Fibroblast of skin of left quadriceps (primary cell): ENCODE measurements around the gene KLF1.
"Not testable (repeated sequence)": the region's sequence is repeated elsewhere in the genome, so short reads cannot be mapped to it uniquely, and the experiment has no call there.

ENCODE experiments used
- DNase-seq, 2 experiments: peaks; one replicate each; pipeline ENCODE4 v3.0.0-alpha.2; 2013; ENCODE audit warnings: low read depth in 2 of 2

KLF1 gene

DNA sequence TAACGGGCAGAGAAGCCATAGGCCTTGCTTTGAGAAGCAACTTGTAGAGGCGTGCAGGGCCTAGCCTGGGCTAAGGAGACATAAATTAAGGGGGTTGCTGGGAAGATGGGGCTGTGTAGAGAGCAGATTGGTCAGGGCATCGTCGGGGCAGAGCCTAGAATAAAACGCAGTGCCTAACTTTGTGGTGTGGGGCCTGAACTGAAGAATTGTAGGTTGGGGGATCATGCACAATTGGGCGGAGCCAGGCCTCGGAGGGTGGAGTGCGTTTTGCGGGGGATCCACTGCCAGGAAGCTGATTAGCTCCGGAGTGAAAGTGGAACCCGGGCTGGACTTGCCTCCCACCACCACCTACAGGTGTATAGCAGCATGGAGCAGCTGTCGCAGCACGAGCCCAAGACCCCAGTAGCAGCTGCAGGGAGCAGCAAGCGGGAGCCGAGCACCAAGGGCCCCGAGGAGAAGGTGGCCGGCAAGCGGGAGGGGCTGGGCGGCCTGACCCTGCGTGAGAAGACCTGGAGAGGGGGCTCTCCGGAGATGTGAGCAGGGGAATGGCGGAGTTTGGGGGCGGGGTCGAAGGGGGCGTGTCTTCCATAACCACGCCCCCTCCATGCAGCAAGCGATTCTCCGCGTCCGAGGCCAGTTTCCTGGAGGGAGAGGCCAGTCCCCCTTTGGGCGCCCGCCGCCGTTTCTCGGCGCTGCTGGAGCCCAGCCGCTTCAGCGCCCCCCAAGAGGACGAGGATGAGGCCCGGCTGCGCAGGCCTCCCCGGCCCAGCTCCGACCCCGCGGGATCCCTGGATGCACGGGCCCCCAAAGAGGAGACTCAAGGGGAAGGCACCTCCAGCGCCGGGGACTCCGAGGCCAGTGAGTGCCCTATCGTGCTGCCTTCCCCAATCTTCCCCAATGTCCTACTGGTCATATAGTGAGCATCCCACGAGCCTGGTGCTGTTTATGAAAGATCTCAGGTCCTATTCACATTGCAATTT is 19.6 kb downstream of the KLF1 start:
- peak in 1 of 2 experiments; percentile 31 for DNase-seq

DNA sequence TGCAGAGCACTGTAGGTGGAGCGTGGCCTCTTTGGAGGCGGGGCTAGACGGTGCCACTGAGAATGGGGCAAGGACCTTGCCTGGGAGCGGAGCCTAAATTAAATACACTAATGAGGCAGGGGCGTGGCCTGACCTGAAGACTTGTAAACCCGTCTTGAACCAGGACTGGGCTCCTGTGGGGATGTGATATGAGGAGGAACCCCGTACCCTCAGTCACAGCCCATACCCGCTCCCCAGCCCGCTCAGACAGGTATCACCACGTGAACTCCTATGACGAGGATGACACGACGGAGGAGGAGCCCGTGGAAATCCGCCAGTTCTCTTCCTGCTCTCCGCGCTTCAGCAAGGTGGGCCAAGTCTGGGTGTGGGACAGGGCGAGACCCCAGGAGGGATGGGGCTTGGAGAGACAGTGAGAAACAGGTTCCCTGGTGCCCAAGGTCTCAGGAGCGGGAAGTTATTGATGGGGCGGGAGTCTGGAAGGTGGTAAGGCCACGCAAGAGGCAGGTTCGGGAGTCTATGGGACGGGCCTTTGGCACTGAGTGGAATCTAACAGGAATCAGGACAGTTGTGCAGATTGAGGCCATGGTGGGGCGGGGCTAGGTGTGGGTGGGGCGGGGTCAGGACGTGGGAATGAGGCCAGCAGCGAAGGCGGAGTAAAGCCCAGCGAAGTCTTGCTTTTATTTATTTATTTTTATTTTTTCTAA is 20.4 kb downstream of the KLF1 start:
- DNase-seq, result no peak

GRCh38 chr19:12865746-12866415 is 21.1 kb downstream of the KLF1 start:
- DNase-seq, result no peak

GRCh38 chr19:12864721-12865715 is 22.0 kb downstream of the KLF1 start:
- DNase-seq, result no peak

GRCh38 chr19:12864143-12864542 is 22.9 kb downstream of the KLF1 start:
- no peak for DNase-seq

GRCh38 chr19:12859546-12859945 is 27.5 kb downstream of the KLF1 start:
- no peak for DNase-seq

GRCh38 chr19:12858041-12858928 is 28.7 kb downstream of the KLF1 start:
- no peak for DNase-seq

DNA sequence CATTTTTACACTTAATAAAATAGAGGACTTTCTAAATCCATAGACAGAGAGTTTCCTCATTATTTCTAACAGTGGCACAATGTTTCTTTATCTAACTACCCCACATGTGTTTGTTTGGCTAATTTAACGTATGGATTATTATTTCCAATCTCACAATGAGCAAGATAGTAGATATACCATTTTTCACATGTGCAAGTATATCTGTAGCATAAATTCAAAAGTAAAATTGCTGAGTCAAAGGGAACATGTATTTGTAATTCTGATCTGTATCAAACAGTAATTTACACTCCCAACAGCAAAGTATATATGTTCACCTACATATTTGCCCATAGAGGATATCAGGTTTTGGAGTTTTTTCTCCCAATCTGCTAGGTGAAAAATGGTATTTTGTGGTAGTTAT is 30.3 kb downstream of the KLF1 start:
- no peak for DNase-seq

- peak; percentile 32 to 39 for DNase-seq
These were observed 39.6 kb downstream of the KLF1 start for GRCh38 chr19:12847159-12848139.

DNA sequence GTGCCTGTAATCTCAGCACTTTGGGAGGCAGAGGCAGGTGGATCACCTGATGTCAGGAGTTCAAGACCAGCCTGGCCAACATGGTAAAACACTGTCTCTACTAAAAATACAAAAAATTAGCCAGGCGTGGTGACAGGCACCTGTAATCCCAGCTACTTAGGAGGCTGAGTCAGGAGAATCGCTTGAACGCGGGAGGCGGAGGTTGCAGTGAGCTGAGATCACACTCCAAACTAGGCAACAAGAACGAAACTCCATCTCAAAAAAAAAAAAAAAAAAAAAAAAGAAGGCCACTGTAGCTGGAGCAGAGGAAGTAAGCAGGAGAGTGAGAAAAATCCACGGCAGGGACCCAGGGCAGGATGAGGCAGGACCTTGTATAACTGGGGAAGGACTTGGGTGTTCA is 40.4 kb downstream of the KLF1 start:
- DNase-seq, result not testable (repeated sequence)

DNA sequence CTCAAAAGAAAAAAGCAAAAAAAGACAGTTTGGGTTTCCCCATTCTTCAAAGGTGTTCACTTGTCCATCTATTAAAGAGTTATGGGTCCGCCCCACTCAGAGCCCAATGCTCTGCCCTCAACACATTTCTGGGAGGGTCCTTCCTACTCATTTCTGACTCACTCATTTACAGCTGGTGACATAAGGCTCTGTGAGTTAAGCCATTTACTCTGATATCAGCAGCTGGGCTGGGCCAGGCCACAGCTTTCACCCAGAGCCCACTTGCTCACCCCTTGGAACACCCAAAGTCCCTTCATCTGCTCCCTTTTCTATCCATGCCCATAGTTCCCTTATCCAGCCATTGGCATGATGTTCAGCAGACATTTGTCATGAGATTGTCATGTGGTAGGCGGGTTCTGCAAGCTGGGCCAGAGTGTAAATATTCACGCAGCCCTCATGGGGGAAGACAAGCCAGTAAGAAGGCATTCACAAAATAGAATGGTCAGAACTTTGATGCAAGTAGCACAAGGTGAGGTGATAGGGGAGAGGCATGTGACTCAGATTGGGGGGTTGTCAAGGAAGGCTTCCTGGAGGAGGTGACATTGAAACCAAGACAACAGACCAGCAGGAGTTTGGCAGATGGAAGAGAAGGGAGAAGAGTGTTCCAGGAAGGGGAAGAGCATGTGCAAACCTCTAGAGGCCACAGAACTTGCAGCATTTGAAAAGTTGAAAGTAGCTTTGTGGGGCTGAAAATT is 42.8 kb downstream of the KLF1 start:
- no peak for DNase-seq

DNA sequence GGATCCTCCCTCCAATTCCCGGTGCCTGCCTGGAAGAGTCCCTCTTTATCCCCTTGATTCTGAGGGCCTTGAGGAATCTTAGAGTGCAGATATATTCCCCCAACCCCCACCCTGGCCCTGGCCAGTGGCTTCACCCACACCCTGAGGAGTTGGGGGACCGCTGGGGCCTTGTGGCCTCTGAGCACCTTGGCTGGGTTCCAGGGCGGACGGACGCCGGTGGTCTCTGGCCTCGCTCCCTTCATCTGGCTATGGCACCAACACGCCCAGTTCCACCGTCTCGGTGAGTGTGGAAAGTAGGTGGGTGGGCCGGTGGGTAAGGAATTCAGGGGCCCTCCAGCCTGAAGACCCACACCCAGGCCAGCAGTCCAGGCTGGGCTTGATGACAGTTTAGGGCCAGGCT is 43.7 kb downstream of the KLF1 start:
- no peak for DNase-seq

DNA sequence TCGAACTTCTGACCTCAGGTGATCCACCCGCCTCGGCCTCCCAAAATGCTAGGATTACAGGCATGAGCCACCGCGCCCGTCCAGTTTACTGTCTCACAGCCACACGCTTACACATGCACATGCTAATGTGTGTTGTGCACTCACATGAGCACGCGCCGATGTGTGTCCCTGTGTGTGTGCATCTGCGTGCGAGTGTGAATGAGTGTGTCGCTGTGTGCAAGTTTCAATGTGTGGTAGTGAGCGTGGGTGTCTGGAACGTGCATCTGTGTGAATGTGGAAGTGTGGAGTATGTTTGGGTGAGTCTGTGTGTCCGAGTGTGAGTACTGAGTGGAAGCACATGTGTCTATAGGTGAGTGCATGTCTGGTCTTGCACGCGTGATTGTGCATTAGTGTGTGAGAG is 44.5 kb downstream of the KLF1 start:
- DNase-seq, result no peak

GRCh38 chr19:12841094-12841493 is 45.9 kb downstream of the KLF1 start:
- DNase-seq, result no peak

DNA sequence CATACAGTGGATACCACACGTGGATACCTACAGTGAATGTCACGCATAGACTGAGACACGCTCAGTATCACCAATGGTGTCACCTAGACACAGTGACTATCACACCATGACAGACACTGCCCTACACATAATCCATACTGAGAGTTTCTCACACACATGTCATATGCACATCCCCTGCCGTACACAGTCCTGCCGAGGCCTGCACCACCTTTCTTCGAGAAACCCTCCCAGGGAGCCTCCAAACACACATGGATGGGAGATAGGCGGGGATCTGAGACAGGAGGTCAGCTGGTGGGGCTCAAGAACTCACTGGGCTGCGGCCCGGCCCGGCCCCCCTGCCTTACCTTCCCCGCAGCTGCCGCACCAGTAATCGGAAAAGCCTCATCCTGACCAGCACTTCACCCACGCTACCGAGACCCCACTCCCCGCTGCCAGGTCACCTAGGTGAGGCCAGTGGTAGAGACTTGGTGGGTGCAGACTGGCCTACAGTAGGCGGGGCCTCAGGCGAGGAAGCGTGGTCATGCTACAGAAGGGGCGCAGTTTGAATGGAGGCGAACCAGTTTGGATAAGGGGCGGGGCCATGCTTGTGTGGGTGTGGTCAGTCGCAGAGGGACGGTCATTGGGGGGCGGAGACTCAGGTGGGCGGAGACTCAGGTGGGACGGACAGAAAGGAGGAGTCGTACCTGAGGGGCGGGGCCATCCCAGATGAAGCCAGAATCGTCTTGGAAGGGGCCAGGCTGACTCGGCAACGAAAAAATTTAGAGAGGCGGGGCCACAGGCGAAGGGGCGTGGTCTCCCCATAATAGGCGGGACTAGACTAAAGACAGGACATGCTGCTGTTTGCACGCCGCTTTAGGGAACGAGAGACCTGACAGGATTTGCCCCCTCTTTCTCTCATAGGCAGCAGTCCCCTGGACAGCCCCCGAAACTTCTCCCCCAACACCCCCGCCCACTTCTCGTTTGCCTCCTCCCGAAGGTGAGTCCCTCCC is 46.6 kb downstream of the KLF1 start:
- DNase-seq, result peak in 1 of 2 experiments; percentile 21

DNA sequence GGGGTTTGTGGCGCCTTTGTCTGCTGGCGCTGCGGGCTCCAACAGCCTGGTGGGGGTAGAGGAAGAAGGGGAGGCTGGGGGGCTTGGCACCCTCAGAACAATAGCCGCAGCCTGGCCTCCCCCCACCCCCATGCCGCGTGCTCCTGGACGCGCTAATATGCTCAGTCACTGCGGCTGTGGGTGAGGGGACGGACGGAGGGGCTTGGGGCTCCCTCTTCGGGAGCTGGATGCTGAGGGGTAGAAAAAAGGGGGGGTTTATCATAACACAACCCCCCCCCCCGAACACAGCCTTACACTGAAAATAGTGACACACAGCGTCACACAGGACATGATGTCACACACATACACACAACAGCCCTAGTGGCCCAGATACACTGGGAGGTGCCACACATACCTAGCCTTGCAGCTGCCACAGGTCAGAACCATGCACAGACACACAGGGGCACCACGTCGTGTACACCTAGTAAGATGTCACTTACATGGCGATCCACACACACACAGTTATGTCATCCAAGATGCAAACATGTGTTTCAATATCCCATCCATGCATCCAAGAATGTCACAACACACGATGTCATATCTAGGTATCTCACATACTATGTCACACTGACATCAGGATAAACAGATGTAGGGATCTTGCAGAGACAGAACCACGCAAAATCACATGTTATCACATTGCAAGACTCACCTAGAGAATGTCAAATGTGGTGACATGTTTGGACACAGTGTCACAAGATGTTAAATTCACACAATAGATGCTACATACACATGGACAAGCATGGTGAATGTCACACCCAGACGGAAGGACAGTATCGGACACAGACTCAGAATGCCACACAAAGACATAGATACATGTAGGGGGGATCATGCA is 47.9 kb downstream of the KLF1 start:
- DNase-seq, result no peak
